Spleen (tissue), 7 donors: Measurements from ENCODE around the gene MYO5A.

Experiments used
- POLR2A ChIP-seq, 3 donors: fragments of 450-650 bp; IDR thresholded peaks; one replicate each; pipeline ENCODE4 v1.5.1; 2017; ENCODE audit warnings: antibody characterized with exemption in 3 of 3, mild to moderate bottlenecking in 1 of 3
- POLR2AphosphoS5 ChIP-seq, 3 donors: sonication (generic); formaldehyde crosslinking; IDR thresholded peaks; one replicate each; pipeline ENCODE4 v1.5.1; 2017; ENCODE audit warnings: antibody characterized with exemption in 3 of 3
- TF ChIP-seq, protein P1 (sequence below), 11 experiments: fragments of 200-600 bp in 7 of 11; fragments of 450-650 bp in 4 of 11; sonication (generic) in 4 of 11; IDR thresholded peaks in 8 of 11; conservative IDR thresholded peaks in 3 of 11; 1 replicate in 7 of 11; 2 replicates in 4 of 11; pipeline versions ENCODE4 v1.4.0 to v1.8.0; 2016 to 2021; ENCODE audit warnings: antibody characterized with exemption in 11 of 11, inconsistent platforms in 4 of 11, mild to moderate bottlenecking in 1 of 11
- donor health status: DM: no; HTN: no; CAD: no; lungs with moderate emphysema.
- donor health status: DM: no; HTN: no; CAD: no.
- donor health status: DM: no; HTN: no; CAD: no.

DNA sequence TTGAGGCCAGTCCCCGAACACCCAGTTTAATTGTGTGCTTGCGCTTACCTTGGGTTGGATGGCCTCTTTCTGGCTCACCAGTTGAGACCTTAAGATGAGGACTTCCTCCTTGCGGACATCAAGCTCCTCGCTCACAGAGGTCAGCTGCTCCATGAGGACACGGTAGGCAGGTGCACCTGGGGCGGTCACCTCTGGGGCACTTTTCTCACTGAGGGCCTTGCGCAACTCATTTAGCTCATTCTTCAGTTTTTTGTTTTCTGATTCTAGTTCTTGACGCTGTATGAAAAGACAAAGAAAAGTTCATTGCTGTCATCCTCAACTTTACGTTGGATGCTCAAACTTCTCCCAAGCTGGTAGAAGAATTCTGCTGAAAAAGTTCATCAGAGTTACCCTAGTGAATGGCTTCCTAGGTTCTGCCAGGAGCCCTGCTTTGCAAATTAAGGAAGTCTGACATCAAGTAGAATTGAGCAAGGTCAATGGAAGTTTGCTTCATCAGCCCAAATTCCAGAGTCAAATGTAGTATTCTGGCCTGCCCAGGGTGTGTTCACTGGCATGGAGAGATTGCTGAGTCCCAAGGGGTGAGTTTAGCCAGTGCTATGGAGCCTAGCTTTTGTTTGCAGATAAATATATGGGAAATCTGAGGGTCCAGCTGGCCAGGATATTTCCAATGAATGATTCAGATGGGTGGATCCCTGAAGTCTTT is 177.3 kb downstream of the MYO5A start:
- TF ChIP-seq, protein P1, sequence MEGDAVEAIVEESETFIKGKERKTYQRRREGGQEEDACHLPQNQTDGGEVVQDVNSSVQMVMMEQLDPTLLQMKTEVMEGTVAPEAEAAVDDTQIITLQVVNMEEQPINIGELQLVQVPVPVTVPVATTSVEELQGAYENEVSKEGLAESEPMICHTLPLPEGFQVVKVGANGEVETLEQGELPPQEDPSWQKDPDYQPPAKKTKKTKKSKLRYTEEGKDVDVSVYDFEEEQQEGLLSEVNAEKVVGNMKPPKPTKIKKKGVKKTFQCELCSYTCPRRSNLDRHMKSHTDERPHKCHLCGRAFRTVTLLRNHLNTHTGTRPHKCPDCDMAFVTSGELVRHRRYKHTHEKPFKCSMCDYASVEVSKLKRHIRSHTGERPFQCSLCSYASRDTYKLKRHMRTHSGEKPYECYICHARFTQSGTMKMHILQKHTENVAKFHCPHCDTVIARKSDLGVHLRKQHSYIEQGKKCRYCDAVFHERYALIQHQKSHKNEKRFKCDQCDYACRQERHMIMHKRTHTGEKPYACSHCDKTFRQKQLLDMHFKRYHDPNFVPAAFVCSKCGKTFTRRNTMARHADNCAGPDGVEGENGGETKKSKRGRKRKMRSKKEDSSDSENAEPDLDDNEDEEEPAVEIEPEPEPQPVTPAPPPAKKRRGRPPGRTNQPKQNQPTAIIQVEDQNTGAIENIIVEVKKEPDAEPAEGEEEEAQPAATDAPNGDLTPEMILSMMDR (IDR thresholded peaks at IDR 0.05 in 8 of 11, conservative IDR thresholded peaks at IDR 0.05 in 3 of 11): no peak
- no peak for TF ChIP-seq POLR2AphosphoS5 (IDR thresholded peaks at IDR 0.05)
- TF ChIP-seq POLR2A (IDR thresholded peaks at IDR 0.05): no peak
